HG03025 (cell line): ENCODE results near the gene HBD.

Experiments
- ATAC-seq: cut with Tn5 transposase; IDR thresholded peaks from one replicate; pipeline ENCODE4 v1.9.1; 2021; ENCODE audit warnings: mild to moderate bottlenecking, moderate library complexity; ENCODE audit not compliant: unreplicated experiment, low FRiP score

Gene HBD

GRCh38 chr11:5235364-5236095 lies 1.2 kb upstream of the HBD start:
- no peak for ATAC-seq

GRCh38 chr11:5233307-5233706 lies 976 bp downstream of the HBD start:
- no peak for ATAC-seq

GRCh38 chr11:5232821-5233220 lies 1.5 kb downstream of the HBD start:
- ATAC-seq, result no peak

GRCh38 chr11:5232176-5232575 lies 2.1 kb downstream of the HBD start:
- no peak for ATAC-seq

GRCh38 chr11:5231111-5231510 lies 3.2 kb downstream of the HBD start:
- no peak for ATAC-seq

GRCh38 chr11:5230266-5230665 lies 4.0 kb downstream of the HBD start:
- no peak for ATAC-seq

- ATAC-seq, result no peak
These were observed 4.5 kb downstream of the HBD start for GRCh38 chr11:5229796-5230195.

GRCh38 chr11:5229356-5229755 lies 4.9 kb downstream of the HBD start:
- no peak for ATAC-seq

GRCh38 chr11:5228124-5228523 lies 6.2 kb downstream of the HBD start:
- no peak for ATAC-seq

GRCh38 chr11:5227681-5228080 lies 6.6 kb downstream of the HBD start:
- no peak for ATAC-seq

GRCh38 chr11:5226732-5227310 lies 7.5 kb downstream of the HBD start, which contains the start of gene HBB:
TSS of gene HBB (minus strand) at chr11:5227071. CDS start at chr11:5227021, 50 bp downstream.
- no peak for ATAC-seq

GRCh38 chr11:5225480-5225871 lies 8.8 kb downstream of the HBD start:
- ATAC-seq, result no peak

- no peak for ATAC-seq
These were observed 9.5 kb downstream of the HBD start for GRCh38 chr11:5224538-5225479.

- no peak for ATAC-seq
These were observed 10.6 kb downstream of the HBD start for GRCh38 chr11:5223686-5224085.

GRCh38 chr11:5223146-5223545 lies 11.1 kb downstream of the HBD start:
- ATAC-seq, result no peak

- ATAC-seq, result no peak
These were observed 23.9 kb downstream of the HBD start for GRCh38 chr11:5210376-5210885.

GRCh38 chr11:5204787-5205186 lies 29.5 kb downstream of the HBD start:
- ATAC-seq, result peak; percentile 69

GRCh38 chr11:5203366-5203765 lies 30.9 kb downstream of the HBD start:
- ATAC-seq, result no peak

GRCh38 chr11:5200582-5200981 lies 33.7 kb downstream of the HBD start, which contains the start of gene OR51V1:
TSS of gene OR51V1 (minus strand) at chr11:5200682. CDS start at chr11:5200682, 0 bp downstream.
- ATAC-seq, result no peak

GRCh38 chr11:5198285-5198684 lies 36.0 kb downstream of the HBD start:
- no peak for ATAC-seq

GRCh38 chr11:5197536-5197935 lies 36.7 kb downstream of the HBD start:
- no peak for ATAC-seq
